ENCODE data around the gene BCKDHA. TPM values are rescaled to one million over a fixed set of nuclear protein-coding genes. Genes with fewer than 3 reads are reported as not detected.

BCKDHA gene
- total RNA-seq, 1 experiment from 2014 or later: 17.7 TPM

DNA sequence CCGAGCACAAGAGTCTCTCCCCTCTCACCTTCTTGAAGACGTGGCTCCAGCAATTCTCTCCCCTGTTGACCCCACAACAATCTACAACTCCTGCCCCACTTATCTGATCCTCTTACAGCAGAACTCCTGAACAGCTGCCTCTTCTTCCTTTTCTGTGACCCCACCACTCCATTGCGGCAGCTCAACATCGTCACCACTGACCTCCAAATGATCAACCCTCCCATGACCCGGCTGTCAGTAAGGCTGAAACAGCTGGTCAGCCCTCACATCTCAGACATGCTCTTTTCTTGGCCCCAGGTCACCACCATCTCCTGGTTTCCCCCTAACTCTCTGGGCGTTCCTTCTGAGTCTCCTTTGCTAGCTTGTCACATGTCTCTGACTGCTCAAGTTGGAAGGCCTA lies 2.3 kb upstream of the BCKDHA start:
- H3K4me2 ChIP-seq (ENCODE audit: low read length): peak overlapping the region; percentile 83; the same call in 1 of the 2 replicates
- H4K20me1 ChIP-seq (ENCODE audit: insufficient read depth): no peaks in the 10 kb centered on the region
- no peaks in the 10 kb centered on the region for H3K9me2 ChIP-seq (ENCODE audit: insufficient read depth)
- H3K79me2 ChIP-seq (ENCODE audit: insufficient read depth, low read length): peaks cover 42% of the 10 kb centered on the region
- H3K4me3 ChIP-seq (replicated peaks in 1 of 2; ENCODE audit: low read depth in 1 of 2, low read length in 2 of 2): no peak overlapping the region
- no peaks in the 10 kb centered on the region for H3K9me3 ChIP-seq (ENCODE audit: control insufficient read depth in 1 of 2, insufficient read depth in 1 of 2, low read depth in 1 of 2, low read length in 2 of 2)
- H3K27ac ChIP-seq (ENCODE audit: low read depth, low read length): no peak overlapping the region
- peaks cover 12 to 21% of the 10 kb centered on the region in 2 experiments for H3K4me1 ChIP-seq (ENCODE audit: control insufficient read depth in 1 of 2, insufficient read depth in 2 of 2, low read length in 2 of 2)
- POLR2A ChIA-PET: no interaction called here
- DNase-seq (ENCODE audit: low read depth, low spot score) (no peak), ATAC-seq (no peak)
- BruUV-seq (replicated peaks): no TSS peak
- H3K27me3 ChIP-seq (ENCODE audit: insufficient read depth, low read length): no peaks in the 10 kb centered on the region
- RAD21 ChIA-PET (ENCODE audit: low non-redundant PET in 1 of 2, low total read pairs in 2 of 2, uncharacterized antibody in 2 of 2, unreplicated experiment in 2 of 2): no interaction called here
- CTCF ChIA-PET: no interaction called here
- H3K9ac ChIP-seq (ENCODE audit: low read length): no peak overlapping the region
- H3K36me3 ChIP-seq (ENCODE audit: control insufficient read depth in 1 of 2, insufficient read depth in 2 of 2, low read length in 2 of 2): peaks cover 3 to 14% of the 10 kb centered on the region in 2 experiments; a peak in 3 of 4 replicates
- H2AFZ ChIP-seq (ENCODE audit: low read depth, low read length, poor library complexity, severe bottlenecking): no peak overlapping the region
- intact Hi-C loops (cut with micrococcal nuclease): no loop called here
- TF ChIP-seq YY1 (IDR thresholded peaks at IDR 0.05; ENCODE audit: extremely low read depth, insufficient replicate concordance, low read depth, low read length): no peak
- TF ChIP-seq RAD21 (IDR thresholded peaks at IDR 0.05; ENCODE audit: low read depth): no peak
- TF ChIP-seq POLR2A (IDR thresholded peaks at IDR 0.05; ENCODE audit: borderline replicate concordance, extremely low read depth, insufficient read depth, insufficient read length): no peak
- TF ChIP-seq, protein P1, sequence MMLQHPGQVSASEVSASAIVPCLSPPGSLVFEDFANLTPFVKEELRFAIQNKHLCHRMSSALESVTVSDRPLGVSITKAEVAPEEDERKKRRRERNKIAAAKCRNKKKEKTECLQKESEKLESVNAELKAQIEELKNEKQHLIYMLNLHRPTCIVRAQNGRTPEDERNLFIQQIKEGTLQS (IDR thresholded peaks at IDR 0.05): no peak
- no peak for TF ChIP-seq EZH2 (IDR thresholded peaks at IDR 0.05)
- no peak for TF ChIP-seq ELF1 (IDR thresholded peaks at IDR 0.05; ENCODE audit: borderline replicate concordance, low read depth)
- TF ChIP-seq SRF (IDR thresholded peaks at IDR 0.05; ENCODE audit: low read depth): no peak
- TF ChIP-seq, protein P2, sequence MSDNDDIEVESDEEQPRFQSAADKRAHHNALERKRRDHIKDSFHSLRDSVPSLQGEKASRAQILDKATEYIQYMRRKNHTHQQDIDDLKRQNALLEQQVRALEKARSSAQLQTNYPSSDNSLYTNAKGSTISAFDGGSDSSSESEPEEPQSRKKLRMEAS (IDR thresholded peaks at IDR 0.05): no peak
- TF ChIP-seq POLR2AphosphoS5 (IDR thresholded peaks at IDR 0.05; ENCODE audit: low read depth, low read length): no peak
- no peak for TF ChIP-seq EZH2phosphoT487 (IDR thresholded peaks at IDR 0.05; ENCODE audit: borderline replicate concordance)
- TF ChIP-seq SP1 (IDR thresholded peaks at IDR 0.05; ENCODE audit: low read depth): no peak
- TF ChIP-seq CBX3 (IDR thresholded peaks at IDR 0.05; ENCODE audit: low read depth): no peak

DNA sequence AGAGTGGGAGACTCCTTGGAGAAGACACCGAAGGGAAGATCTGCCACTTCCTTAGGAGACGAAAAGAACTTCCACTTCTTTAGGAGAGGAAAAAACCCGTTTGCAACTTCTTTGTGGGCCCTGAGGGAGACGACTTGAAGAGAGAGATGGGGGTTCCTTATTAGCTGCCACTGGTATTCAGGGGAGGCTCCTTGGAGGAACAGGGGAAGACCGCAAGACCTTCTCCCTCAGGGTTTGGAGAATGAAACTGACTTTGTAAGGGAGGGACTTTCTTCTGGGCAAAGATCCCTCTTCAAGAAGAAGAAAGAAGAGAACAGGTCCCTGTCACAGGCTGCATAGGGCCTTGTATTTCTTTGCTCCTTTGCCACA lies 416 bp downstream of the BCKDHA start:
- BruUV-seq (replicated peaks): no TSS peak
- intact Hi-C loops (cut with micrococcal nuclease): no loop called here
- no peaks in the 10 kb centered on the region for H3K9me2 ChIP-seq (ENCODE audit: insufficient read depth)
- ChIA-PET RAD21 (ENCODE audit: low non-redundant PET in 1 of 2, low total read pairs in 2 of 2, uncharacterized antibody in 2 of 2, unreplicated experiment in 2 of 2) (no interaction called here), CTCF (no interaction called here), POLR2A (no interaction called here)
- H3K27ac ChIP-seq (ENCODE audit: low read depth, low read length): peak overlapping the region; percentile 65
- 0 out of 2 replicates have a peak, but pooled peaks have one; percentile 2 for ATAC-seq
- no peaks in the 10 kb centered on the region for H3K27me3 ChIP-seq (ENCODE audit: insufficient read depth, low read length)
- peaks cover 12 to 21% of the 10 kb centered on the region in 2 experiments for H3K4me1 ChIP-seq (ENCODE audit: control insufficient read depth in 1 of 2, insufficient read depth in 2 of 2, low read length in 2 of 2)
- no peaks in the 10 kb centered on the region for H3K36me3 ChIP-seq (ENCODE audit: control insufficient read depth in 1 of 2, insufficient read depth in 2 of 2, low read length in 2 of 2)
- peaks cover 42% of the 10 kb centered on the region for H3K79me2 ChIP-seq (ENCODE audit: insufficient read depth, low read length)
- peak overlapping the region; percentile 60 to 93 for H3K4me3 ChIP-seq (replicated peaks in 1 of 2; ENCODE audit: low read depth in 1 of 2, low read length in 2 of 2)
- no peaks in the 10 kb centered on the region for H3K9me3 ChIP-seq (ENCODE audit: control insufficient read depth in 1 of 2, insufficient read depth in 1 of 2, low read depth in 1 of 2, low read length in 2 of 2)
- no peaks in the 10 kb centered on the region for H4K20me1 ChIP-seq (ENCODE audit: insufficient read depth)
- DNase-seq (ENCODE audit: low read depth, low spot score): no peak
- peak overlapping the region; percentile 92 for H3K9ac ChIP-seq (ENCODE audit: low read length)
- peak overlapping the region; percentile 83 for H3K4me2 ChIP-seq (ENCODE audit: low read length)
- TF ChIP-seq POLR2AphosphoS5 (IDR thresholded peaks at IDR 0.05; ENCODE audit: low read depth, low read length): no peak
- H2AFZ ChIP-seq (ENCODE audit: low read depth, low read length, poor library complexity, severe bottlenecking): no peak overlapping the region

Measured in HCT116 (cell line).